SK-N-SH (cell line): Measurements from ENCODE around the gene FCER1A. TPM values are rescaled to one million over a fixed set of nuclear protein-coding genes. Genes with fewer than 3 reads are reported as not detected.
"Not testable (repeated sequence)": the region's sequence is repeated elsewhere in the genome, so short reads cannot be mapped to it uniquely, and the experiment has no call there.

Experiments
- CTCF ChIA-PET: fragments of 300-600, 350-600 bp; formaldehyde crosslinking; extraction: SDS; loops from one replicate; lab custom pipeline; 2021; lab: Yijun Ruan, JAX
- POLR2A ChIA-PET: fragments of 350-600 bp; sonication (Branson Sonifier 250); formaldehyde crosslinking; extraction: SDS; loops from one replicate; lab custom pipeline; 2020; ENCODE audit warnings: antibody characterized with exemption, inconsistent platforms; lab: Yijun Ruan, JAX
- DNase-seq: peaks from one replicate; pipeline ENCODE4 v3.0.0; 2012
- H2AFZ ChIP-seq: fragments of 200-600 bp; sonication (generic); 2 replicates; pipeline ENCODE4 v1.8.1; 2016; ENCODE audit warnings: antibody characterized with exemption, mild to moderate bottlenecking, low read depth
- H3F3A ChIP-seq: fragments of 200-600 bp; sonication (generic); replicated peaks from 2 replicates; pipeline ENCODE3; 2016; ENCODE audit warnings: antibody characterized with exemption, mild to moderate bottlenecking; ENCODE audit not compliant: insufficient read depth
- H3K27ac ChIP-seq, 2 experiments: fragments of 200-500 bp in 1 of 2; fragments of 200-600 bp in 1 of 2; sonication (Bioruptor generic) in 1 of 2; sonication (generic), shearing (Covaris generic) in 1 of 2; 2 replicates each; pipeline versions ENCODE4 v1.5.1 to v1.6.1; 2014 to 2016; ENCODE audit warnings: low read depth in 2 of 2, inconsistent platforms in 1 of 2, low read length in 1 of 2, mild to moderate bottlenecking in 1 of 2, mixed read lengths in 1 of 2
- H3K27me3 ChIP-seq: fragments of 200-600 bp; sonication (generic), shearing (Covaris generic); 2 replicates; pipeline ENCODE4 v1.6.1; 2016; ENCODE audit warnings: mixed run types; ENCODE audit not compliant: insufficient read depth
- H3K36me3 ChIP-seq, 2 experiments: fragments of 200-500 bp in 1 of 2; fragments of 200-600 bp in 1 of 2; sonication (Bioruptor generic) in 1 of 2; sonication (generic) in 1 of 2; replicated peaks in 1 of 2; 2 replicates each; pipeline versions ENCODE3 to v1.5.1; 2014 to 2016; ENCODE audit warnings: low read length in 1 of 2, mild to moderate bottlenecking in 1 of 2; ENCODE audit not compliant: insufficient read depth in 2 of 2, control insufficient read depth in 1 of 2
- H3K4me1 ChIP-seq, 2 experiments: fragments of 200-500 bp in 1 of 2; fragments of 200-600 bp in 1 of 2; sonication (Bioruptor generic) in 1 of 2; sonication (generic), shearing (Covaris generic) in 1 of 2; 2 replicates each; pipeline versions ENCODE4 v1.5.1 to v1.6.1; 2014 to 2016; ENCODE audit warnings: low read depth in 1 of 2, low read length in 1 of 2, mixed run types in 1 of 2; ENCODE audit not compliant: insufficient read depth in 2 of 2, control insufficient read depth in 1 of 2
- H3K4me2 ChIP-seq: fragments of 200-600 bp; sonication (generic), shearing (Covaris generic); 2 replicates; pipeline ENCODE4 v1.6.1; 2017; ENCODE audit warnings: mixed run types
- H3K4me3 ChIP-seq, 2 experiments: fragments of 200-500 bp in 1 of 2; fragments of 200-600 bp in 1 of 2; sonication (Bioruptor generic) in 1 of 2; sonication (generic), shearing (Covaris generic) in 1 of 2; 2 replicates each; pipeline versions ENCODE4 v1.5.1 to v1.8.1; 2014 to 2016; ENCODE audit warnings: low read depth in 2 of 2, inconsistent platforms in 1 of 2, low read length in 1 of 2, mild to moderate bottlenecking in 1 of 2, mixed read lengths in 1 of 2, moderate library complexity in 1 of 2
- H3K79me2 ChIP-seq: fragments of 200-600 bp; sonication (generic); 2 replicates; pipeline ENCODE4 v1.8.1; 2017; ENCODE audit warnings: mild to moderate bottlenecking; ENCODE audit not compliant: insufficient read depth
- H3K9ac ChIP-seq: fragments of 200-600 bp; sonication (generic); 2 replicates; pipeline ENCODE4 v1.6.1; 2017; ENCODE audit warnings: mixed run types
- H3K9me2 ChIP-seq: fragments of 200-600 bp; sonication (generic); 2 replicates; pipeline ENCODE4 v1.6.1; 2017; ENCODE audit warnings: mixed run types
- H3K9me3 ChIP-seq: fragments of 200-600 bp; sonication (generic); 2 replicates; pipeline ENCODE4 v1.6.1; 2017; ENCODE audit warnings: mixed run types, mild to moderate bottlenecking, moderate library complexity
- H4K20me1 ChIP-seq: fragments of 200-600 bp; sonication (generic); 2 replicates; pipeline ENCODE4 v1.6.1; 2017; ENCODE audit warnings: mild to moderate bottlenecking, mixed run types; ENCODE audit not compliant: insufficient read depth
- CHD2 ChIP-seq: fragments of 150-350 bp; IDR thresholded peaks from 2 replicates; pipeline ENCODE4 v1.6.1; 2018; ENCODE audit warnings: low read length; ENCODE audit not compliant: partially characterized antibody
- EZH2phosphoT487 ChIP-seq: fragments of 200-600 bp; sonication (generic); IDR thresholded peaks from 2 replicates; pipeline ENCODE4 v1.6.1; 2017; ENCODE audit warnings: low read depth, mixed run types, mild to moderate bottlenecking, antibody characterized with exemption, moderate library complexity, borderline replicate concordance
- FOXJ3 ChIP-seq: sonication (generic); formaldehyde crosslinking; IDR thresholded peaks from 2 replicates; pipeline ENCODE4 v1.5.1; 2020; ENCODE audit warnings: mild to moderate bottlenecking, missing genetic modification reagents
- MXI1 ChIP-seq: IDR thresholded peaks from 2 replicates; pipeline ENCODE4 v1.6.1; 2012; ENCODE audit warnings: mild to moderate bottlenecking, low read depth, low read length, improper control_type of control experiment
- NRF1 ChIP-seq: IDR thresholded peaks from 2 replicates; pipeline ENCODE4 v1.6.1; 2012; ENCODE audit warnings: low read depth, mild to moderate bottlenecking, low read length
- PBX3 ChIP-seq: IDR thresholded peaks from 2 replicates; pipeline ENCODE4; 2012
- RCOR1 ChIP-seq: fragments of 150-350 bp; IDR thresholded peaks from 2 replicates; pipeline ENCODE4 v1.6.1; 2017; ENCODE audit warnings: antibody characterized with exemption, low read length
- RFX5 ChIP-seq: IDR thresholded peaks from 2 replicates; pipeline ENCODE4 v1.6.1; 2012; ENCODE audit warnings: mild to moderate bottlenecking, improper control_type of control experiment, low read length
- RXRA ChIP-seq: IDR thresholded peaks from 2 replicates; pipeline ENCODE4 v1.4.0; 2012; ENCODE audit warnings: low read depth, mild to moderate bottlenecking, borderline replicate concordance
- TAF1 ChIP-seq: IDR thresholded peaks from 2 replicates; pipeline ENCODE4 v1.6.1; 2012; ENCODE audit warnings: low read depth, mild to moderate bottlenecking, low read length, moderate library complexity, borderline replicate concordance
- TCF12 ChIP-seq: IDR thresholded peaks from 2 replicates; pipeline ENCODE4 v1.4.0; 2012
- TEAD4 ChIP-seq: IDR thresholded peaks from 2 replicates; pipeline ENCODE4 v1.4.0; 2012; ENCODE audit warnings: mild to moderate bottlenecking, borderline replicate concordance; ENCODE audit not compliant: insufficient read depth
- USF1 ChIP-seq: IDR thresholded peaks from 2 replicates; pipeline ENCODE4 v1.4.0; 2012; ENCODE audit warnings: low read depth, borderline replicate concordance
- WGBS: methylation state at CpG from one replicate; pipeline ENCODE4 v1.1.6; 2017; ENCODE audit warnings: low lambda C conversion rate; 5-methylcytosine and 5-hydroxymethylcytosine counted together
- polyA plus RNA-seq, 3 experiments: library from polyadenylated mRNA; depleted of rRNA; stranded (reverse); fragments of >200 nt; gene quantifications; 2 replicates each; pipeline ENCODE4 v1.2.3, GENCODE V29; 2012

FCER1A gene
- polyA plus RNA-seq, 1 of the 3 experiments (the other 2 are of a cell fraction): not detected

- no peak overlapping the region for H3K4me2 ChIP-seq
- H3K4me3 ChIP-seq: no peak overlapping the region
- no peaks in the 10 kb centered on the region for H3K4me1 ChIP-seq
- H3K36me3 ChIP-seq: no peaks in the 10 kb centered on the region
- no peaks in the 10 kb centered on the region for H3K79me2 ChIP-seq
- TF ChIP-seq CHD2: no peak
- no peak for TF ChIP-seq RCOR1
- no peak for TF ChIP-seq NRF1
- no peak for TF ChIP-seq MXI1
- no peak for TF ChIP-seq TAF1
- no peak for TF ChIP-seq USF1
- no peak for TF ChIP-seq TEAD4
- TF ChIP-seq FOXJ3 (CRISPR knock-in tag): no peak
- TF ChIP-seq RFX5: no peak
- TF ChIP-seq EZH2phosphoT487: no peak
- TF ChIP-seq PBX3: no peak
- TF ChIP-seq TCF12: no peak
- TF ChIP-seq RXRA: no peak
- H3F3A ChIP-seq: no peaks in the 10 kb centered on the region
- H3K9me2 ChIP-seq: no peaks in the 10 kb centered on the region
- DNase-seq: no peak
- H4K20me1 ChIP-seq: no peaks in the 10 kb centered on the region
- POLR2A ChIA-PET: no interaction called here
- CTCF ChIA-PET: interaction anchor here (1.6 kb wide), 1 partner anchor 211 kb away, joined by 5 read pairs; no protein-coding TSS in a partner anchor
- no peaks in the 10 kb centered on the region for H3K9me3 ChIP-seq
- no peak overlapping the region for H3K27ac ChIP-seq
- WGBS: under 1% methylated on average over 4 of the region's 4 CpGs
- H2AFZ ChIP-seq: no peak overlapping the region
- no peak overlapping the region for H3K9ac ChIP-seq
- H3K27me3 ChIP-seq: no peaks in the 10 kb centered on the region
These were observed 40.8 kb downstream of the FCER1A start for GRCh38 chr1:159342761-159343425.

GRCh38 chr1:159349374-159349773 lies 47.2 kb downstream of the FCER1A start:
- H3K9me2 ChIP-seq, H4K20me1 ChIP-seq, H2AFZ ChIP-seq, H3K4me2 ChIP-seq, DNase-seq, H3K9ac ChIP-seq, CTCF ChIA-PET, H3K27ac ChIP-seq, H3K4me1 ChIP-seq, H3K79me2 ChIP-seq, POLR2A ChIA-PET, H3K27me3 ChIP-seq, H3F3A ChIP-seq, H3K36me3 ChIP-seq, H3K9me3 ChIP-seq, H3K4me3 ChIP-seq: not testable (repeated sequence)
- WGBS: 13% methylated on average over 3 of the region's 3 CpGs
